Neural cell (in vitro differentiated cells): Measurements from ENCODE around the gene NFAM1.

Experiments
- CTCF ChIP-seq: fragments of 450-650 bp; IDR thresholded peaks from 2 replicates; pipeline ENCODE4 v1.5.1; 2014; ENCODE audit warnings: antibody characterized with exemption, mild to moderate bottlenecking, moderate library complexity; ENCODE audit not compliant: poor library complexity, severe bottlenecking
- EZH2 ChIP-seq: fragments of 200-600, 300-800 bp; shearing (Covaris generic), sonication (generic); IDR thresholded peaks from 2 replicates; pipeline ENCODE4 v1.6.1; 2014; ENCODE audit warnings: antibody characterized with exemption, low read length, borderline replicate concordance, mild to moderate bottlenecking; ENCODE audit not compliant: insufficient read depth, poor library complexity, severe bottlenecking

DNA sequence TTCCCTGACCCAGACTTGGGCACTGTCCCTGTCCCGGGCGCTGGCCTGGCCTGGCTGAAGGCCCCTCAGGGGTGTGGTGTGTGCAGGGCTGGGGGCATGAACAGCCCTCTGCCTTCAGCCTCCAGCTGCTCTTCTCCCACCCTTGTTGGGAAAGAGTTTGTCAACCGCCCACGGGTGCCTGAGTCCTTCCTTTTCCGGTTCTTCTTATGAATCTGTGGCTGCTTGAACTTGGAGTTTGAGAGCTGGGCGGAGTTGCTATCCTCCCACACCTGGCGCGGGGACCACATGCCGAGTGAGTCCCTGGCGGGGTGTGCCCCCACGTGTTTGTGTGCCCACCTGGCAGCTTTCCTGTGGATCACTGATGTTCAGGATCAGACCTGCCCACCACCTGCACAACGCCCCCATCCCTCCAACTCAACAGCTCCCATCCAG, 13.4 kb downstream of the NFAM1 start:
- TF ChIP-seq CTCF (no peak), EZH2 (no peak)
